ENCODE measurements around the gene KCNK5. TPM values are rescaled to one million over a fixed set of nuclear protein-coding genes. Genes with fewer than 3 reads are reported as not detected.

KCNK5 gene
- polyA plus RNA-seq, 1 donor from 2014 or later = not detected

GRCh38 chr6:39214846-39215639 is 14.2 kb downstream of the KCNK5 start:
- Mint-ChIP-seq H3K9me3 (no peaks in the 10 kb centered on the region), H3K27me3 (peaks cover 12% of the 10 kb centered on the region), H3K4me1 (no peaks in the 10 kb centered on the region), H3K27ac (no peak overlapping the region), H3K4me3 (no peak overlapping the region), H3K36me3 (no peaks in the 10 kb centered on the region)

- Mint-ChIP-seq H3K36me3 (no peaks in the 10 kb centered on the region), H3K4me3 (no peak overlapping the region), H3K27me3 (peaks cover 15% of the 10 kb centered on the region), H3K27ac (no peak overlapping the region), H3K9me3 (no peaks in the 10 kb centered on the region), H3K4me1 (no peaks in the 10 kb centered on the region)
Observed at GRCh38 chr6:39214120-39214813, 15.0 kb downstream of the KCNK5 start.

GRCh38 chr6:39213195-39213920 is 15.9 kb downstream of the KCNK5 start:
- Mint-ChIP-seq H3K36me3 (no peaks in the 10 kb centered on the region), H3K9me3 (no peaks in the 10 kb centered on the region), H3K4me3 (no peak overlapping the region), H3K27me3 (peaks cover 15% of the 10 kb centered on the region), H3K27ac (peak overlapping the region in 1 of 3 donors; percentile 31), H3K4me1 (no peaks in the 10 kb centered on the region)

GRCh38 chr6:39211183-39211582 is 18.1 kb downstream of the KCNK5 start:
- H3K36me3 Mint-ChIP-seq = no peaks in the 10 kb centered on the region
- peaks cover 15% of the 10 kb centered on the region for H3K27me3 Mint-ChIP-seq
- H3K9me3 Mint-ChIP-seq = peaks cover 0 to 3% (median 0%) of the 10 kb centered on the region in 3 donors
- H3K4me3 Mint-ChIP-seq = no peak overlapping the region
- H3K4me1 Mint-ChIP-seq = no peaks in the 10 kb centered on the region
- peak overlapping the region in 1 of 3 donors; percentile 6 for H3K27ac Mint-ChIP-seq

- Mint-ChIP-seq H3K27me3 (peaks cover 16% of the 10 kb centered on the region), H3K36me3 (no peaks in the 10 kb centered on the region), H3K4me3 (no peak overlapping the region), H3K27ac (no peak overlapping the region), H3K9me3 (peaks cover 0 to 3% (median 0%) of the 10 kb centered on the region in 3 donors), H3K4me1 (no peaks in the 10 kb centered on the region)
Observed at GRCh38 chr6:39210450-39210849, 18.8 kb downstream of the KCNK5 start.

- H3K27me3 Mint-ChIP-seq = peaks cover 16% of the 10 kb centered on the region
- no peak overlapping the region for H3K27ac Mint-ChIP-seq
- no peaks in the 10 kb centered on the region for H3K4me1 Mint-ChIP-seq
- peaks cover 0 to 3% (median 0%) of the 10 kb centered on the region in 3 donors for H3K9me3 Mint-ChIP-seq
- H3K4me3 Mint-ChIP-seq = no peak overlapping the region
- H3K36me3 Mint-ChIP-seq = no peaks in the 10 kb centered on the region
Observed at GRCh38 chr6:39209911-39210310, 19.4 kb downstream of the KCNK5 start.

- Mint-ChIP-seq H3K27me3 (peaks cover 18% of the 10 kb centered on the region), H3K4me3 (no peak overlapping the region), H3K9me3 (peaks cover 0 to 3% (median 0%) of the 10 kb centered on the region in 3 donors), H3K4me1 (no peaks in the 10 kb centered on the region), H3K36me3 (no peaks in the 10 kb centered on the region), H3K27ac (no peak overlapping the region)
Observed at GRCh38 chr6:39209360-39209811, 19.9 kb downstream of the KCNK5 start.

GRCh38 chr6:39208223-39208739 is 21.0 kb downstream of the KCNK5 start:
- Mint-ChIP-seq H3K27me3 (peaks cover 18% of the 10 kb centered on the region), H3K9me3 (peaks cover 0 to 3% (median 0%) of the 10 kb centered on the region in 3 donors), H3K4me1 (no peaks in the 10 kb centered on the region), H3K27ac (no peak overlapping the region), H3K36me3 (no peaks in the 10 kb centered on the region), H3K4me3 (no peak overlapping the region)

- Mint-ChIP-seq H3K27me3 (peaks cover 19% of the 10 kb centered on the region), H3K4me3 (no peak overlapping the region), H3K4me1 (no peaks in the 10 kb centered on the region), H3K9me3 (peaks cover 0 to 3% (median 0%) of the 10 kb centered on the region in 3 donors), H3K36me3 (no peaks in the 10 kb centered on the region), H3K27ac (peak overlapping the region in 1 of 3 donors; percentile 31)
Observed at GRCh38 chr6:39207416-39208222, 21.7 kb downstream of the KCNK5 start.

- peaks cover 0 to 3% (median 0%) of the 10 kb centered on the region in 3 donors for H3K9me3 Mint-ChIP-seq
- H3K4me1 Mint-ChIP-seq = no peaks in the 10 kb centered on the region
- H3K27me3 Mint-ChIP-seq = peaks cover 13% of the 10 kb centered on the region
- H3K36me3 Mint-ChIP-seq = no peaks in the 10 kb centered on the region
- H3K4me3 Mint-ChIP-seq = no peak overlapping the region
- H3K27ac Mint-ChIP-seq = no peak overlapping the region
Observed at GRCh38 chr6:39206250-39206721, 23.0 kb downstream of the KCNK5 start.

GRCh38 chr6:39204646-39205244 is 24.5 kb downstream of the KCNK5 start:
- H3K27ac Mint-ChIP-seq = no peak overlapping the region
- H3K27me3 Mint-ChIP-seq = peaks cover 7% of the 10 kb centered on the region
- no peaks in the 10 kb centered on the region for H3K4me1 Mint-ChIP-seq
- H3K4me3 Mint-ChIP-seq = no peak overlapping the region
- no peaks in the 10 kb centered on the region for H3K36me3 Mint-ChIP-seq
- peaks cover 0 to 3% (median 0%) of the 10 kb centered on the region in 3 donors for H3K9me3 Mint-ChIP-seq

- H3K9me3 Mint-ChIP-seq = peaks cover 0 to 3% (median 0%) of the 10 kb centered on the region in 3 donors
- H3K27me3 Mint-ChIP-seq = peaks cover 6% of the 10 kb centered on the region
- no peaks in the 10 kb centered on the region for H3K36me3 Mint-ChIP-seq
- H3K27ac Mint-ChIP-seq = no peak overlapping the region
- H3K4me3 Mint-ChIP-seq = no peak overlapping the region
- H3K4me1 Mint-ChIP-seq = no peaks in the 10 kb centered on the region
Observed at GRCh38 chr6:39204160-39204495, 25.1 kb downstream of the KCNK5 start.

- no peaks in the 10 kb centered on the region for H3K36me3 Mint-ChIP-seq
- H3K27ac Mint-ChIP-seq = no peak overlapping the region
- peaks cover 0 to 3% (median 0%) of the 10 kb centered on the region in 3 donors for H3K9me3 Mint-ChIP-seq
- peaks cover 0 to 4% (median under 1%) of the 10 kb centered on the region in 3 donors for H3K4me1 Mint-ChIP-seq
- H3K4me3 Mint-ChIP-seq = no peak overlapping the region
- peaks cover 6% of the 10 kb centered on the region for H3K27me3 Mint-ChIP-seq
Observed at GRCh38 chr6:39203436-39204159, 25.7 kb downstream of the KCNK5 start.
